Endothelial cell of umbilical vein (primary cell): ENCODE measurements around the gene TBC1D3I. TPM values are rescaled to one million over a fixed set of nuclear protein-coding genes. Genes with fewer than 3 reads are reported as not detected.

Experiments used
- BruUV-seq: library from RNA; stranded (reverse); fragments of 400-500 nt; replicated peaks from 2 replicates; lab custom pipeline; 2021; lab: Mats Ljungman, UMichigan
- CTCF ChIA-PET: fragments of 300-600, 350-600 bp; sonication (Branson Sonifier 250); formaldehyde crosslinking; loops from one replicate; lab custom pipeline; 2021; ENCODE audit warnings: antibody characterized with exemption, inconsistent platforms; lab: Charles Lee
- POLR2A ChIA-PET: fragments of 300-600, 350-600 bp; sonication (Branson Sonifier 250); formaldehyde crosslinking; loops from one replicate; lab custom pipeline; 2021; ENCODE audit warnings: antibody characterized with exemption, inconsistent platforms; lab: Charles Lee
- DNase-seq: peaks from one replicate; pipeline ENCODE4 v3.0.0-alpha.2; 2011; ENCODE audit warnings: low read depth, low spot score
- FAIRE-seq: peaks from 2 replicates; lab custom pipeline; 2011; peaks lifted over from hg19 to GRCh38; lab: Jason Lieb, UNC
- H2AFZ ChIP-seq: 2 replicates; pipeline ENCODE4 v1.6.0; 2012; ENCODE audit warnings: low read depth, low read length, control low read depth, inconsistent platforms
- H3K27ac ChIP-seq: 2 replicates; pipeline ENCODE4 v1.5.1; 2011; ENCODE audit warnings: low read depth, mild to moderate bottlenecking, control low read depth, low read length, moderate library complexity; ENCODE audit not compliant: insufficient read depth
- H3K27me3 ChIP-seq, 2 experiments: 2 replicates each; pipeline versions ENCODE4 v1.6.0 to v1.6.1; 2011; ENCODE audit warnings: low read length in 2 of 2, mixed read lengths in 1 of 2; ENCODE audit not compliant: control insufficient read depth in 2 of 2, insufficient read depth in 2 of 2
- H3K36me3 ChIP-seq, 2 experiments: 2 replicates in 1 of 2; 3 replicates in 1 of 2; pipeline ENCODE4 v1.5.1; 2011; ENCODE audit warnings: low read length in 2 of 2, mild to moderate bottlenecking in 1 of 2, moderate library complexity in 1 of 2; ENCODE audit not compliant: control insufficient read depth in 2 of 2, insufficient read depth in 2 of 2; ENCODE audit errors: extremely low read depth in 1 of 2
- H3K4me1 ChIP-seq: 3 replicates; pipeline ENCODE4 v1.5.1; 2011; ENCODE audit warnings: mild to moderate bottlenecking, low read length; ENCODE audit not compliant: control insufficient read depth, insufficient read depth; ENCODE audit errors: extremely low read depth
- H3K4me2 ChIP-seq: 2 replicates; pipeline ENCODE4 v1.6.1; 2011; ENCODE audit warnings: low read length, control low read depth, mixed read lengths; ENCODE audit not compliant: insufficient read depth
- H3K4me3 ChIP-seq, 3 experiments: fragments of 200-600 bp in 1 of 3; sonication (generic), shearing (Covaris generic) in 1 of 3; replicated peaks in 1 of 3; 2 replicates each; pipeline ENCODE4 v1.5.1; 2011 to 2016; ENCODE audit warnings: control low read depth in 3 of 3, low read length in 3 of 3, mild to moderate bottlenecking in 2 of 3, inconsistent platforms in 1 of 3, low read depth in 1 of 3, moderate library complexity in 1 of 3; ENCODE audit not compliant: insufficient read depth in 1 of 3
- H3K79me2 ChIP-seq: 2 replicates; pipeline ENCODE4 v1.6.0; 2012; ENCODE audit warnings: low read length, inconsistent platforms; ENCODE audit not compliant: control insufficient read depth, insufficient read depth
- H3K9ac ChIP-seq: replicated peaks from 2 replicates; pipeline ENCODE3; 2011; ENCODE audit warnings: low read length, control low read depth; ENCODE audit not compliant: insufficient read depth; ENCODE audit errors: extremely low read depth
- H3K9me1 ChIP-seq: replicated peaks from 3 replicates; pipeline ENCODE4 v1.6.0; 2011; ENCODE audit warnings: mild to moderate bottlenecking, low read length; ENCODE audit not compliant: control insufficient read depth, insufficient read depth; ENCODE audit errors: extremely low read depth
- H3K9me3 ChIP-seq: replicated peaks from 2 replicates; pipeline ENCODE4 v1.5.1; 2012; ENCODE audit warnings: low read length, inconsistent platforms; ENCODE audit not compliant: control insufficient read depth, insufficient read depth
- H4K20me1 ChIP-seq: replicated peaks from 2 replicates; pipeline ENCODE3; 2011; ENCODE audit warnings: mild to moderate bottlenecking, low read length; ENCODE audit not compliant: control insufficient read depth, insufficient read depth; ENCODE audit errors: extremely low read depth
- CTCF ChIP-seq, 2 donors: IDR thresholded peaks; 1 replicate in 1 of 2; 2 replicates in 1 of 2; pipeline ENCODE4 v1.5.1; 2011; ENCODE audit warnings: low read length in 2 of 2, mild to moderate bottlenecking in 2 of 2, moderate library complexity in 2 of 2, control low read depth in 1 of 2, inconsistent platforms in 1 of 2, low read depth in 1 of 2; ENCODE audit not compliant: insufficient read depth in 1 of 2; ENCODE audit errors: extremely low read depth in 1 of 2
- EZH2 ChIP-seq: IDR thresholded peaks from 2 replicates; pipeline ENCODE4 v1.6.1; 2012; ENCODE audit warnings: borderline replicate concordance, low read depth, mild to moderate bottlenecking, moderate library complexity, low read length, inconsistent platforms; ENCODE audit not compliant: severe bottlenecking
- FOS ChIP-seq: IDR thresholded peaks from 2 replicates; pipeline ENCODE4 v1.6.1; 2011; ENCODE audit warnings: mild to moderate bottlenecking, low read length, moderate library complexity, borderline replicate concordance; ENCODE audit not compliant: insufficient read depth
- GATA2 ChIP-seq: IDR thresholded peaks from 2 replicates; pipeline ENCODE4 v1.7.0; 2011; ENCODE audit warnings: low read depth, mild to moderate bottlenecking, moderate library complexity, mixed read lengths, low read length; ENCODE audit not compliant: insufficient read length, insufficient read depth
- JUN ChIP-seq: IDR thresholded peaks from 2 replicates; pipeline ENCODE4 v1.6.1; 2011; ENCODE audit warnings: borderline replicate concordance, low read depth; ENCODE audit not compliant: insufficient read length, insufficient read depth
- MAX ChIP-seq: IDR thresholded peaks from 2 replicates; pipeline ENCODE4 v1.6.1; 2011; ENCODE audit not compliant: insufficient read depth, insufficient read length
- MYC ChIP-seq: IDR thresholded peaks from one replicate; pipeline ENCODE4 v1.6.1; 2011; ENCODE audit warnings: mild to moderate bottlenecking, low read depth, low read length
- POLR2A ChIP-seq: IDR thresholded peaks from 2 replicates; pipeline ENCODE4 v1.6.1; 2012; ENCODE audit warnings: low read depth, mild to moderate bottlenecking, control low read depth, low read length
- POLR2AphosphoS5 ChIP-seq: IDR thresholded peaks from 2 replicates; pipeline ENCODE4 v1.6.1; 2012; ENCODE audit warnings: low read depth, mild to moderate bottlenecking, control low read depth, low read length, moderate library complexity; ENCODE audit not compliant: insufficient read depth
- dilution Hi-C: fragments of 300-500 bp; cut with MboI; formaldehyde crosslinking; loops from one replicate; pipeline ENCODE4 v1.15.0; 2019; ENCODE audit warnings: low sequenced_read_pairs; ENCODE audit not compliant: extremely low pct_ligation_motif_present
- intact Hi-C: fragments of 100-400 bp; cut with micrococcal nuclease; formaldehyde crosslinking; loops from one replicate; pipeline ENCODE4 v1.10.0; 2022
- polyA plus RNA-seq, 4 experiments: library from polyadenylated mRNA; depleted of rRNA in 3 of 4; stranded (reverse) in 3 of 4; unstranded in 1 of 4; fragments of >200 nt; gene quantifications; 2 replicates each; pipeline versions ENCODE4 v1.2.1 to v1.2.3, GENCODE V29; 2011 to 2012; ENCODE audit warnings: missing spikeins in 1 of 4
- total RNA-seq: library from RNA; stranded (reverse); gene quantifications from 2 replicates; pipeline ENCODE4 v1.2.3, GENCODE V29; 2021

Gene TBC1D3I
- total and polyA plus RNA-seq, 2 donors (not counting 3 experiments of a cell fraction or from before 2014, with no cell fraction given) = 0.26 to 0.60 TPM

GRCh38 chr17:36212966-36213365 lies 51.4 kb downstream of the TBC1D3I start:
- no TSS peak for BruUV-seq
- dilution Hi-C loops = no loop called here
- no peaks in the 10 kb centered on the region for H3K36me3 ChIP-seq
- no peak overlapping the region for H2AFZ ChIP-seq
- POLR2A ChIA-PET = no interaction called here
- H3K27ac ChIP-seq = no peak overlapping the region
- no peak overlapping the region for H3K4me2 ChIP-seq
- no peaks in the 10 kb centered on the region for H4K20me1 ChIP-seq
- CTCF ChIA-PET = no interaction called here
- FAIRE-seq (no peak), DNase-seq (no peak)
- no peak overlapping the region for H3K9ac ChIP-seq
- no peaks in the 10 kb centered on the region for H3K9me1 ChIP-seq
- H3K4me1 ChIP-seq = no peaks in the 10 kb centered on the region
- no peaks in the 10 kb centered on the region for H3K27me3 ChIP-seq
- no peaks in the 10 kb centered on the region for H3K79me2 ChIP-seq
- no peak for TF ChIP-seq POLR2AphosphoS5
- no peak for TF ChIP-seq GATA2
- TF ChIP-seq EZH2 = no peak
- no peak for TF ChIP-seq MYC
- no peak for TF ChIP-seq JUN
- no peak for TF ChIP-seq MAX
- TF ChIP-seq FOS = no peak
- no peak for TF ChIP-seq POLR2A
- no peaks in the 10 kb centered on the region for H3K9me3 ChIP-seq
- intact Hi-C loops = no loop called here
- H3K4me3 ChIP-seq = no peak overlapping the region

- H4K20me1 ChIP-seq = no peaks in the 10 kb centered on the region
- intact Hi-C loops = no loop called here
- no peaks in the 10 kb centered on the region for H3K9me1 ChIP-seq
- ChIA-PET CTCF (no interaction called here), POLR2A (no interaction called here)
- DNase-seq (no peak), FAIRE-seq (no peak)
- H3K9me3 ChIP-seq = no peaks in the 10 kb centered on the region
- dilution Hi-C loops = no loop called here
- H3K27ac ChIP-seq = no peak overlapping the region
- no peaks in the 10 kb centered on the region for H3K4me1 ChIP-seq
- no TSS peak for BruUV-seq
- no peaks in the 10 kb centered on the region for H3K79me2 ChIP-seq
- no peaks in the 10 kb centered on the region for H3K36me3 ChIP-seq
- H3K4me3 ChIP-seq = no peak overlapping the region
- H2AFZ ChIP-seq = no peak overlapping the region
- TF ChIP-seq MYC (no peak), POLR2AphosphoS5 (no peak), GATA2 (no peak), CTCF (IDR thresholded peaks at IDR 0.05; ENCODE audit: extremely low read depth in 1 of 2, insufficient read depth in 1 of 2, low read depth in 1 of 2, low read length in 2 of 2) (no peak), FOS (no peak), EZH2 (no peak), JUN (no peak), MAX (no peak), POLR2A (no peak)
- H3K9ac ChIP-seq = no peak overlapping the region
- H3K27me3 ChIP-seq = no peaks in the 10 kb centered on the region
- no peak overlapping the region for H3K4me2 ChIP-seq
These were observed 52.1 kb downstream of the TBC1D3I start for GRCh38 chr17:36212272-36212605.
